GM18498 (cell line): ENCODE results near the gene SLC50A1.

ENCODE experiments used
- ATAC-seq: cut with Tn5 transposase; IDR thresholded peaks from one replicate; pipeline ENCODE4 v1.9.1; 2021; ENCODE audit warnings: mild to moderate bottlenecking, moderate library complexity; ENCODE audit not compliant: unreplicated experiment

SLC50A1 gene

DNA sequence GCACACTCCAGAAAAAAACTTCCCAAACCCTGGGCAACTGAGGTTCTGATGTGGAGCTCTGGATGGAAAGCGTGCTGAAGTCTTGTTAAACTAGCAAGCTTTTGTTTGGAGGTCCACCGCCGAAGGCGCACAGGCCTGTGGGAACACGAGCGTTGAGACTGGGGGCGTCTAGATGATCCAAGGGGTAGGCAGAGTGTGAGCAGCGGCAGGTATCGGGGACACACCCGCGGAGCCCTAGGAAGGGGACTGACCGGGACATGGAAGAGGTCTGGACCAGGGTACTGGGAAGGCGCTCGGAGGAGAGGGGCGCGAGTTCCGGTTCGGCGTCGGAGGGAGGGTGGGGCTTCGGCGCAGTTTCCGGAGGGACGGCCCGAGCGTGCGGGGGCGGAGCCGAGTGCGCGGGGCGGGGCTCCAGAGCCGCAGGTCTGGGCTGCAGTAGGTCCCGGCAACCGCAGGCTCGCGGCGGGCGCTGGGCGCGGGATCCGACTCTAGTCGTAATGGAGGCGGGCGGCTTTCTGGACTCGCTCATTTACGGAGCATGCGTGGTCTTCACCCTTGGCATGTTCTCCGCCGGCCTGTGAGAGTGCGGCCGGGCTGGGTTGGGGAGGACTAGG lies at the start of gene SLC50A1:
TSS of gene SLC50A1 (plus strand) at position 438 of the 614 bp plus-strand sequence. CDS start at position 498, 60 bp downstream.
- ATAC-seq: peak; percentile 78

DNA sequence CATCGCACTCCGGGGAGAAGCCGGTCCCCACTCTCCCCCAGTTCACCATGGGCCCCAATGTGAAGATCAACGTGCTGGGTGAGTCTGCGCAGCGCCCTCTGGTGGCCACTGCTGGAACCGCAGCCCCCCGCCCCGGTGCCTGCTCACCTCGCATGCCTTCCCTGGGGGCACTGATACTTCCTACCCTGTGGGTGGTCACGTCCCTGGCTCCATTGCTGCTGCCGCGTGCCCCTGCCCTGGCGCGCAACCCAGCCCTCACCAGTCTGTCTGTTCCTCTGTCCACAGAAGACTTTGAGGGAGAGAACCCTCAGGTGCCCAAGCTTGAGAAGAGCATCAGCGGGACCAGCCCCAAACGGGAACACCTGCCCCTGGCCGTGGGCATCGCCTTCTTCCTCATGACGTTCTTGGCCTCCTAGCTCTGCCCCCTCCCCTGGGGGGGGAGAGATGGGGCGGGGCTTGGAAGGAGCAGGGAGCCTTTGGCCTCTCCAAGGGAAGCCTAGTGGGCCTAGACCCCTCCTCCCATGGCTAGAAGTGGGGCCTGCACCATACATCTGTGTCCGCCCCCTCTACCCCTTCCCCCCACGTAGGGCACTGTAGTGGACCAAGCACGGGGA lies 49.4 kb upstream of the SLC50A1 start:
- no peak for ATAC-seq

DNA sequence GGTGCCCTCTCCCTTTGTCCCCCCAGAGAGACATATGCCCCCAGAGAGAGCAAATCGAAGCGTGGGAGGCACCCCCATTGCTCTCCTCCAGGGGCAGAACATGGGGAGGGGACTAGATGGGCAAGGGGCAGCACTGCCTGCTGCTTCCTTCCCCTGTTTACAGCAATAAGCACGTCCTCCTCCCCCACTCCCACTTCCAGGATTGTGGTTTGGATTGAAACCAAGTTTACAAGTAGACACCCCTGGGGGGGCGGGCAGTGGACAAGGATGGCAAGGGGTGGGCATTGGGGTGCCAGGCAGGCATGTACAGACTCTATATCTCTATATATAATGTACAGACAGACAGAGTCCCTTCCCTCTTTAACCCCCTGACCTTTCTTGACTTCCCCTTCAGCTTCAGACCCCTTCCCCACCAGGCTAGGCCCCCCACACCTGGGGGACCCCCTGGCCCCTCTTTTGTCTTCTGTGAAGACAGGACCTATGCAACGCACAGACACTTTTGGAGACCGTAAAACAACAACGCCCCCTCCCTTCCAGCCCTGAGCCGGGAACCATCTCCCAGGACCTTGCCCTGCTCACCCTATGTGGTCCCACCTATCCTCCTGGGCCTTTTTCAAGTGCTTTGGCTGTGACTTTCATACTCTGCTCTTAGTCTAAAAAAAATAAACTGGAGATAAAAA lies 48.7 kb upstream of the SLC50A1 start:
- ATAC-seq: no peak

- ATAC-seq: no peak
These were observed 44.3 kb upstream of the SLC50A1 start for GRCh38 chr1:155091071-155092051.

DNA sequence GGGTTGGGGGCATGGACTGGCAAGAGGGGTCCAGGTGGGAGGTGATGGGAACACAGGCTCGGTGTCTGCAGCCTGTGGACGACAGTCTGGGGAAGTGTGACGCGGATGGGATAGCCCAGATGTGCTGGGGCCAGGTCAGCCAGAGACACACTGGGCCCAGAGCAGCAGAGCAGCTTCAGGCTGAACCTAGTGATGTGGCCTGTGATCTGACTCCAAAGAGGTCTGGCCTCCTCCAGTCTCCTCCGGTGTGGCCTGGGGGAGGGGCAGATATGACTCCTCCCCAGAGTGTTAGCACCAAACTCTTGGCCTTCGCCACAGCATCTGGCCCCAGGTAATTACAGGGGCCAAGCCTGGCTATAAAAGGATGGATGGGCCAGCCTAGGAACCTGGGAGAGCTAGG lies 43.5 kb upstream of the SLC50A1 start:
- ATAC-seq: no peak

- no peak for ATAC-seq
These were observed 43.0 kb upstream of the SLC50A1 start for GRCh38 chr1:155092641-155093040.

DNA sequence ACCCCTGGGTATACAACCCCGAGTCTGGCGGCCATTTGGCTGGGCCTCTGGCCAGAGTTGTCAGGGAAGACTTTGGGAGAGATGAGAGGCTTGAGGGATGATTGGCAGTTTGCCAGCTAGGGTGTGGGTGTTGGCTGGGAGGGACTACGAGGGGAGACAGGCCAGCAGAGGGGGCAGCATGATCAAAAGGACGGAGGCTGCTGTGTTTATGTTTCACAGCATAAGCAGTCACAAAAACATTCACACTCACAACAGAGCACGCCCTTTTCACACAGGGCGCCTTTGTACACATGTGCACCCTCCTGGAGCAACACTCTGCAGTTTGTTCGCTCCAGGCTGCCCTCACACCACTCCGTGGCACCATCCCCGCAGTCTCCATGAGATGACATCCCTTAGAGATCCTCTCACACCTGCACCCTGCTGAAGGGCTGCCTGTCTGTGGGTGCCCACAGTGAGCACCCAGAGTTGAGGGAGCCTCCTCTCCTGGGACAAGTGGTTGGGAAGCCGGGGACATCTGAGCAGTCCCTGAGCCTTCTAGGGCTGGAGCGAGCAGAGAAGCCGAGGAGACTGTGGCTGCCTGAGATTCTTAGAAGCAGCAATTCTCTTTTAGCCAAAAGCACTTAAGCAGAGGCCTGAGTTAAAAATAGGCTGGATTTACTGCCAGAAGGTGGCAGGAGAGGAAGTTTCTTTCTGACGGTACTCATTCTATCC lies 41.6 kb upstream of the SLC50A1 start:
- no peak for ATAC-seq

- no peak for ATAC-seq
These were observed 41.1 kb upstream of the SLC50A1 start for GRCh38 chr1:155094622-155094948.

DNA sequence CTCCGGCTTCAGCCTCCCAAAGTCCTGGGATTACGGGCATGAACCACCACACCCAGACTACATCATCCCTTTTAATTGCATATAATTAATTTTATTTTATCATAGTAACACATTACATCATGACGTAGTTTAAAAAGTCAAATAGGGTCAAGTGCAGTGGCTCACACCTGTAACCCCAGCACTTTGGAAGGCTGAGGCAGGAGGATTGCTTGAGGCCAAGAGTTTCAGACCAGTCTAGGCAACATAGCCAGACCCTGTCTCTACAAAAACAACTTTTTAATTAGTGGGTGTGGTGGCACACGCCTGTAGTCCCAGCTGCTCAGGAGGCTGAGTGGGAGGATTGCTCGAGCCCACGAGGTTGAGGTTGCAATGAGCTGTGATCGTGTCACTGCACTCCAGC lies 36.3 kb upstream of the SLC50A1 start:
- ATAC-seq: no peak

GRCh38 chr1:155103325-155103724 lies 32.3 kb upstream of the SLC50A1 start:
- ATAC-seq: no peak

- no peak for ATAC-seq
These were observed 30.8 kb upstream of the SLC50A1 start for GRCh38 chr1:155104605-155105534.

GRCh38 chr1:155105604-155106011 lies 30.0 kb upstream of the SLC50A1 start:
- ATAC-seq: no peak

GRCh38 chr1:155106862-155107261 lies 28.8 kb upstream of the SLC50A1 start:
- ATAC-seq: no peak

DNA sequence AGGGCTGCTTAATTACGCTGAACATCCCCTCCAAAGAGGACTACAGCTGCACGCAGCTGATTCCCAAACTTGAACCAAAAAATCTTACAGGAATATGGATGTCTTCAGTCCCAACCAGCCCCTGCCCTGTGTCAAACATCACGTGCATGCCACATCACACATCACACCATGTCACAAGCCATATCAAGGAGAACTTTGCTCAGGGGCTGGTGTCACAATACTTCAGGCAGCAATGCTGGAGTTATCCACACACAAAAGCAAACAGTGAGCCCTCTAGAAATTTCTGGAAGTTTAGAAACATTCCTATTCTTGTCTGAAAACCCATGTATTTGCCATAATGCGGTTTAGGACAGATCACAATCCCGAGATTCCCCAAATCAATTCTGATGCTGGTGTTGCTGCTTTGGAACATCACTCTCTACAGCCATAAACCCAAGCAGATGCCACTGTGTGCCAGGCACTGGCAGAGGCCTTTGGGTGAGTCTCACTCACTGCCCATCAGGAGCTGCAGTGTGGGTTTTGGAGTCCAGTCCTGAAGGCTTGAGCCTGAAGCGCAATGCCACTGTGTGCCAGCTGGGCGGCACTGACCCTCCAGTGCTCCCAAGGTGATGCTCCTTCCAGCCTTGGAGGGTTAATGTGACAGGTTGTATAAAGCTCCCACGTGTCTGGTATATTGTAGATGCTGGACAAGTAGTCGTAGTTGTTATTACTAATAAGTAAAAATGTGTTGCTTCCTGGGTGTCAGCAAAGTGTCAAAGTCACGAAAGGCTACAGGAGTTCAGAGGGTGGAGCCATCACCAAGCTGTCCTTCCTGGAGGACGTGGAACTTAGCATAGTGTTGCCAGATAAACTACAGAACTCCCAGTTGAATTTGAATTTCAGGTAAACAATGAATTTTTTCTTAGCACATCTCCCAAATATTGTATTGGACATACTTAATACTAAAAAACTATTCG lies 28.1 kb upstream of the SLC50A1 start:
- ATAC-seq: no peak

GRCh38 chr1:155108296-155108695 lies 27.4 kb upstream of the SLC50A1 start:
- ATAC-seq: no peak

DNA sequence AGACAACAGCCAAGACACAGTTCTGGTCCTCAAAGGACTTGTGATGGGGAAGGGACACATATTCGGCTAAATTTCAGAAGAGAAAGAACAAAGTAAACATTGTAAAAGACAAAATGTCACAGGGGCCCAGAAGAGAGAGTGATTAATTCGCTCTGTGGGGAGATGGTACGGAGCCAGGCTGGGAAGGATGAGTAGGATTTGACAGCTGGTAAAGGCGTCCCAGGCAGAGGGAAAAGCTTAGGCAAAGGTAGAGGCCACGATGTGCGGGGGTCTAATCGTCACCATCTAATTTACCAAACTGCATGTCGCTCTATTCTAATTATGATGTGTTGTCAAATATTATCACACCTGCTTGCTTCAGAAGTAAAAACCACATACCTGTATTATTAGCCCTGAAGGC lies 25.3 kb upstream of the SLC50A1 start:
- ATAC-seq: no peak

DNA sequence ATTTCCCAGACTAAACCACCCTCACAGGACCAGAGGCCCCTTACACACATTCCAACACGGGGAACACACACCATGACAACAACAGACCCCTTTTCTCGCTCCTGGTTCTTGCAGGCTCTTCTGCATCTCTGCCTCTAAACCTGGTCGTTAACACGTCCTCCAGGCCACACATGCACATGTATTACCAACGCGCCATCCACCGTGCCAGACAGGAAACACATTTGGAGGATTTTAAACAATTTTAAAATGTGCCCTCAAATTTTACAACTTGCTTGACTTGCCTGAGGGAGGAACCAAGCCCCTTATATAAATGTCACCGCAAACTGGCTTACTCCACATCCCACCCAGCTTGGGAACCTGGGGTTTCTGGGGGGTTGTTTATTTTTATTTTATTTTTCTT lies 24.8 kb upstream of the SLC50A1 start:
- ATAC-seq: no peak

DNA sequence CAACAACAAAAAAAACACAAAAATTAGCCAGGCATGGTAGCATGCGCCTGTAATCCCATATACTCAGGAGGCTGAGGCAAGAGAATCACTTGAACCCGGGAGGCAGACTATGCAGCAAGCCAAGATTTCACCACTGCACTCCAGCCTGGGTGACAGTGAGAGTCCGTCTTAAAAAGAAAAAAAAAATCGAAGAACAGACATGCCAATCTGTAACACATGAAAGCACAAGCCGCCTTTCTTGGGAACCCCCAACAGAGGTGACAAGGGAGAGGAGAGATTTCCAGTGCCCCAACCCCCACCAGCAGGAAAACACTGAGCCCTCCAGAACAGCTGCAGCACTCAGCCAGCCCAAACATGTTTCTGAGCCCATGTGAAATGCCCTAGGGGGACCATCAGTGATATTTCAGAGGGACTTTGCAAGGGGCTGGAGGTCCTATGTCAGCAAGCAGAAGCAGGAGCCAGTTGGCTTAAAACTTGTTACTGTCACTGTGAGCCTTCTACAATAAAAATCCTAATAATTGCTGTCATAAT lies 22.1 kb upstream of the SLC50A1 start:
- ATAC-seq: no peak
